Measurements from ENCODE around the gene PRC1. TPM values are rescaled to one million over a fixed set of nuclear protein-coding genes. Genes with fewer than 3 reads are reported as not detected.

PRC1 gene, protein sequence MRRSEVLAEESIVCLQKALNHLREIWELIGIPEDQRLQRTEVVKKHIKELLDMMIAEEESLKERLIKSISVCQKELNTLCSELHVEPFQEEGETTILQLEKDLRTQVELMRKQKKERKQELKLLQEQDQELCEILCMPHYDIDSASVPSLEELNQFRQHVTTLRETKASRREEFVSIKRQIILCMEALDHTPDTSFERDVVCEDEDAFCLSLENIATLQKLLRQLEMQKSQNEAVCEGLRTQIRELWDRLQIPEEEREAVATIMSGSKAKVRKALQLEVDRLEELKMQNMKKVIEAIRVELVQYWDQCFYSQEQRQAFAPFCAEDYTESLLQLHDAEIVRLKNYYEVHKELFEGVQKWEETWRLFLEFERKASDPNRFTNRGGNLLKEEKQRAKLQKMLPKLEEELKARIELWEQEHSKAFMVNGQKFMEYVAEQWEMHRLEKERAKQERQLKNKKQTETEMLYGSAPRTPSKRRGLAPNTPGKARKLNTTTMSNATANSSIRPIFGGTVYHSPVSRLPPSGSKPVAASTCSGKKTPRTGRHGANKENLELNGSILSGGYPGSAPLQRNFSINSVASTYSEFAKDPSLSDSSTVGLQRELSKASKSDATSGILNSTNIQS
- 3.6 and 6.8 TPM in 2 replicates for polyA plus RNA-seq

GRCh38 chr15:90994417-90995311 is at the start of gene PRC1:
Gene PRC1, minus strand, starts transcription at chr15:90994535. Its CDS starts 118 bp downstream, at chr15:90994417.

DNA sequence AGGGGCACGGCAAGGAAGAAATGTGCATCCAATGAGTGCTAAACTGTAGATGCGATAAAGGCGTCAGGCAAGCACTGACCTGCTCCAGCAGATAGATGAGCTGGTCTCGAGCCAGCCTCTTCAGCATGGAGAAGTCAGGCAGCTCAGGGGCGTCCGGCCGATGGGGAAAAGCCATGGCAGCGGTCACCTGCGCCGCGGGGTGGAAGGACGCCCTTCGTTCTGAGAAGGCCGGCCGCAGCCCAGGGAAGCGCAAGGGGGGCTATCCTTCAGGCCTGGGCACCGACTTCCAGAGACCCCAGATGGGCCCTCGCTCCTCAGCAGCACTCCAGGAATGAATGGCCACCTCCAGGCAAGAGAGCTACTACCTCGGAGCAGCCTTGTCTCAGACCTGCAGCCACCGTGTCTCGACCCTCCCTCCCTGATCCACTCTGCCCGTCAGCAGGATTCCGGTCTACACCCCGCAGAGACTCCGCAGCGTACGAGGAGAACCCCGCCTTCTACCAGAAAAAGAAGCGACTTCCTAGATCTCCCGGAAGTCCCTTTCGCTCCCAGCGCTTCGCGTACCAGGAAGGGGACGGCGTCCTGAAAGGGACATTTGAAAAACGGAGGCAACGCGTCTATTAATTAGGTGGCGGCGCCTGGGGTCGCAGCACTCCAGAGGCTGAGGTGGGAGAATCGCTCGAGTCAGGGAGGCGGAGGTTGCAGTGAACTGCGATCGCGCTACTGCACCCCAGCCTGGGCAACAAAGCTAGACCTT is 27.9 kb upstream of the PRC1 start, which contains the start of gene VPS33B:
TSS of gene VPS33B (minus strand) at position 520 of the 757 bp plus-strand sequence. CDS start at position 175, 345 bp downstream.

GRCh38 chr15:90954712-90955623 is 39.4 kb downstream of the PRC1 start, which contains the start of gene RCCD1:
Gene RCCD1, plus strand, starts transcription at chr15:90954884. Its CDS starts 1,851 bp downstream, at chr15:90956735.

GRCh38 chr15:90934949-90935751 is 59.2 kb downstream of the PRC1 start, which contains the start of gene UNC45A:
Gene UNC45A, plus strand, starts transcription at chr15:90935285. Its CDS starts 40 bp downstream, at chr15:90935325.

GRCh38 chr15:90931828-90932659 is 62.3 kb downstream of the PRC1 start, which contains the start of gene HDDC3:
Gene HDDC3, minus strand, starts transcription at chr15:90932549. Its CDS starts 9 bp downstream, at chr15:90932540.

Other genes with a start within 250 kb of the PRC1 start
- 3.5 and 4.7 TPM in 2 replicates for gene FURIN, start 125.9 kb downstream of the PRC1 start, polyA plus RNA-seq
- gene FES, start 110.0 kb downstream of the PRC1 start, polyA plus RNA-seq, result not detected in 2 replicates
- 11.1 and 42.8 TPM in 2 replicates for gene MAN2A2, start 91.2 kb downstream of the PRC1 start, polyA plus RNA-seq
- 7.9 and 20.9 TPM in 2 replicates for gene HDDC3, start 62.0 kb downstream of the PRC1 start, polyA plus RNA-seq
- 8.3 and 9.6 TPM in 2 replicates for gene UNC45A, start 59.2 kb downstream of the PRC1 start, polyA plus RNA-seq
- 0.66 and 1.2 TPM in 2 replicates for gene RCCD1, start 39.7 kb downstream of the PRC1 start, polyA plus RNA-seq
- 12.4 and 28.9 TPM in 2 replicates for gene VPS33B, start 28.1 kb upstream of the PRC1 start, polyA plus RNA-seq
- gene SV2B, start 105.7 kb upstream of the PRC1 start, polyA plus RNA-seq, result 2.0 and 24.1 TPM in 2 replicates

All from Purkinje cell (primary cell).